OCI-LY3 (cell line): ENCODE measurements around the gene CMPK2.

Experiments
- CTCF ChIP-seq: fragments of 200-600, 300-600 bp; sonication (generic); IDR thresholded peaks from 2 replicates; pipeline ENCODE4 v1.5.1; 2014; ENCODE audit warnings: antibody characterized with exemption, low read length, low read depth
- EZH2phosphoT487 ChIP-seq: fragments of 200-600 bp; shearing (Covaris generic); IDR thresholded peaks from 2 replicates; pipeline ENCODE4 v1.6.1; 2018; ENCODE audit warnings: antibody characterized with exemption, mixed run types, low read depth

GRCh38 chr2:6813573-6813972, 52.1 kb downstream of the CMPK2 start:
- TF ChIP-seq CTCF (no peak), EZH2phosphoT487 (no peak)
